ENCODE measurements around the gene ZKSCAN1. TPM values are rescaled to one million over a fixed set of nuclear protein-coding genes. Genes with fewer than 3 reads are reported as not detected.

The ZKSCAN1 gene
- total and polyA plus RNA-seq, 2 experiments from 2014 or later, result 22.3 to 33.7 TPM

DNA sequence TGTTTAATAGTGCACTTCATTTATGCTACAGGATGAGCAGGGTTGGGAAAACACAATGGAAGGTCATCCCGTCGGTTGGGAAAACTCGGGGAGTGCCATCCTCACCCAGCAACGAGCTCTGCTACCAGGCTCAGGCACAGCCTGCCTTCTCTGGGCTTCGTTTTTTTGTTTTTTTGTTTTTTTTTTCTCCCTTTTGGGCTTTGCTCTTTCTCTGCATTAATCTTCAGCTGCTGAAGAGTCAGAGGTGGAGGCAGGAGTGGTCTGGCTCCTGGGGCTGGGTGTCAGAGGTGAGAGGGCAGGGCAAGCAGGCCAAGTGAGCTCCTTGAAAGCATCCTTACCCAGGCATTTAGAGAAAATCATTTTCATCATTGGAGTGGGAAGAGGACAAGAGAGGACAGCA is 54.6 kb downstream of the ZKSCAN1 start:
- Histone ChIP-seq H3K4me1 (ENCODE audit: low read depth) (peaks cover 4% of the 10 kb centered on the region), H3K9me3 (ENCODE audit: low read depth) (peaks cover 6% of the 10 kb centered on the region), H3K36me3 (peaks cover 54% of the 10 kb centered on the region), H3K27me3 (no peaks in the 10 kb centered on the region), H3K4me3 (no peak overlapping the region), H3K27ac (no peak overlapping the region)
- TF ChIP-seq, protein P1, sequence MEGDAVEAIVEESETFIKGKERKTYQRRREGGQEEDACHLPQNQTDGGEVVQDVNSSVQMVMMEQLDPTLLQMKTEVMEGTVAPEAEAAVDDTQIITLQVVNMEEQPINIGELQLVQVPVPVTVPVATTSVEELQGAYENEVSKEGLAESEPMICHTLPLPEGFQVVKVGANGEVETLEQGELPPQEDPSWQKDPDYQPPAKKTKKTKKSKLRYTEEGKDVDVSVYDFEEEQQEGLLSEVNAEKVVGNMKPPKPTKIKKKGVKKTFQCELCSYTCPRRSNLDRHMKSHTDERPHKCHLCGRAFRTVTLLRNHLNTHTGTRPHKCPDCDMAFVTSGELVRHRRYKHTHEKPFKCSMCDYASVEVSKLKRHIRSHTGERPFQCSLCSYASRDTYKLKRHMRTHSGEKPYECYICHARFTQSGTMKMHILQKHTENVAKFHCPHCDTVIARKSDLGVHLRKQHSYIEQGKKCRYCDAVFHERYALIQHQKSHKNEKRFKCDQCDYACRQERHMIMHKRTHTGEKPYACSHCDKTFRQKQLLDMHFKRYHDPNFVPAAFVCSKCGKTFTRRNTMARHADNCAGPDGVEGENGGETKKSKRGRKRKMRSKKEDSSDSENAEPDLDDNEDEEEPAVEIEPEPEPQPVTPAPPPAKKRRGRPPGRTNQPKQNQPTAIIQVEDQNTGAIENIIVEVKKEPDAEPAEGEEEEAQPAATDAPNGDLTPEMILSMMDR (IDR thresholded peaks at IDR 0.05; ENCODE audit: low read depth, low read length), result no peak
- DNase-seq (ENCODE audit: low read depth in 1 of 2, low spot score in 1 of 2), result no peak

DNA sequence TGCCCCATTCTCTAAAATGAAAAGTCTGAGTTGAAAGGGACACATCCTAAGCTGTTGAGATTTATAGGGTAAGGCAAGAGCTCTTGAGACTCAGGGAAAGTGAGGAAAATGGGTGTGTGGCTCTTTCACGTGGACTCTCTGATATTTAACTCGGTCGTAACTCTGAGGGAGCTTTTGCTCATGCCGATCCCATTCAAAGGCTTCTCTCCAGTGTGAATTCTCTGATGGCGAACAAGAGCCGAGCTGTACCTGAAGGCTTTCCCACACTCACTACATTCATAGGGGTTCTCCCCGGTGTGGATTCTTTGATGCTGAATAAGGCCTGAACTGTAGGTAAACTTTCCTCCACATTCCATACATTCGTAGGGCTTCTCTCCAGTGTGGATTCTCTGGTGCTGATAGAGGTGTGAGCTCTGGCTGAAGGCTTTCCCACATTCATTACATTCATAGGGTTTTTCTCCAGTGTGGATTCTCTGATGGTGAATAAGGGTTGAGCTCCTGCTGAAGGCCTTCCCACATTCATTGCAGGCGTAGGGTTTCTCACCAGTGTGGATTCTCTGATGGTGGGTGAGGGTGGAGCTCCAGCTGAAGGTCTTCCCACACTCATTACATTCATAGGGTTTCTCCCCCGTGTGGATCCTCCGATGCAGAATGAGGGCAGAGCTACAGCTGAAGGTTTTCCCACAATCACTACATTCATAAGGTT is 55.8 kb downstream of the ZKSCAN1 start:
- H3K4me1 ChIP-seq (ENCODE audit: low read depth), result no peaks in the 10 kb centered on the region
- H3K9me3 ChIP-seq (ENCODE audit: low read depth), result peaks cover 6% of the 10 kb centered on the region
- no peaks in the 10 kb centered on the region for H3K27me3 ChIP-seq
- TF ChIP-seq, protein P1 (IDR thresholded peaks at IDR 0.05; ENCODE audit: low read depth, low read length), result no peak
- H3K4me3 ChIP-seq, result no peak overlapping the region
- H3K27ac ChIP-seq, result no peak overlapping the region
- no peak for DNase-seq (ENCODE audit: low read depth in 1 of 2, low spot score in 1 of 2)
- H3K36me3 ChIP-seq, result peaks cover 64% of the 10 kb centered on the region

DNA sequence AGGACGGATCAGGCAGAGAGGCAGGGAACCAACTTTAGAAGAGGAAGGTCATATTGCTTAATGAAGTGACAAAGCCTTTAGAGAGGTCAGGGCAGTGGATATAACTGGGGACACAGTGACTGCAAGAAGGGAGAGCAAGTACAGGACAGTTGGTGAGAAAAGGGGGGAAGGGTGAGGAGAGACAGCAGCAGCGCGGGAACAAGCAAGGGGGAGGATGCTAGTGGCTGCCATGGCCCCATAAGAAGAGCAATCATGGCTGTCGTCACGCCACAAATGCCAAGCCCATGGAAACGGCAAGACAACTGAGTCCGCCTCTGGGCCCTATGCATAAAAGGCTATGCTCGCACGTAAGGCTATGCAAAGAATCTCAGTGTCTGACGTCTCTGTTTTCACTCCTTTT is 57.1 kb downstream of the ZKSCAN1 start:
- Histone ChIP-seq H3K4me3 (no peak overlapping the region), H3K4me1 (ENCODE audit: low read depth) (no peaks in the 10 kb centered on the region), H3K27ac (no peak overlapping the region), H3K36me3 (peaks cover 73% of the 10 kb centered on the region), H3K9me3 (ENCODE audit: low read depth) (peaks cover 6% of the 10 kb centered on the region), H3K27me3 (no peaks in the 10 kb centered on the region)
- TF ChIP-seq, protein P1 (IDR thresholded peaks at IDR 0.05; ENCODE audit: low read depth, low read length), result no peak
- no peak for DNase-seq (ENCODE audit: low read depth in 1 of 2, low spot score in 1 of 2)

DNA sequence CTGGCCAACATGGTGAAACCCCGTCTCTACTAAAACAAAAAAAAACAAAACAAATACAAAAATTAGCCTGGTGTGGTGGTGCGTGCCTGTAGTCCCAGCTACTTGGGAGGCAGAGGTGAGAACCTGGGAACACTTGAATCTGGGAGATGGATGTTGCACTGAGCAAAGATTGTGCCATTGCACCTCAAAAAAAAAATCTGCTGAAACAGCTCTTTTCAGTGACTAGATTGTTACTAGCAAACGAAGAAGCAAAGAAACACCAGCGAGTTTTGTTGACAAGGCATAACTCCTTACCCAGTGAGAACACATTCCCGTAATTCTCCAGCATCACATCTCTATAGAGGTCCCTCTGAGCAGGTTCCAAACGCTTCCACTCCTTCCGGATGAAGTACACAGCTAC is 59.4 kb downstream of the ZKSCAN1 start:
- H3K4me3 ChIP-seq, result no peak overlapping the region
- no peaks in the 10 kb centered on the region for H3K4me1 ChIP-seq (ENCODE audit: low read depth)
- no peak overlapping the region for H3K27ac ChIP-seq
- H3K27me3 ChIP-seq, result no peaks in the 10 kb centered on the region
- peaks cover 6% of the 10 kb centered on the region for H3K9me3 ChIP-seq (ENCODE audit: low read depth)
- H3K36me3 ChIP-seq, result peaks cover 77% of the 10 kb centered on the region
- DNase-seq (ENCODE audit: low read depth in 1 of 2, low spot score in 1 of 2), result no peak
- TF ChIP-seq, protein P1 (IDR thresholded peaks at IDR 0.05; ENCODE audit: low read depth, low read length), result no peak

DNA sequence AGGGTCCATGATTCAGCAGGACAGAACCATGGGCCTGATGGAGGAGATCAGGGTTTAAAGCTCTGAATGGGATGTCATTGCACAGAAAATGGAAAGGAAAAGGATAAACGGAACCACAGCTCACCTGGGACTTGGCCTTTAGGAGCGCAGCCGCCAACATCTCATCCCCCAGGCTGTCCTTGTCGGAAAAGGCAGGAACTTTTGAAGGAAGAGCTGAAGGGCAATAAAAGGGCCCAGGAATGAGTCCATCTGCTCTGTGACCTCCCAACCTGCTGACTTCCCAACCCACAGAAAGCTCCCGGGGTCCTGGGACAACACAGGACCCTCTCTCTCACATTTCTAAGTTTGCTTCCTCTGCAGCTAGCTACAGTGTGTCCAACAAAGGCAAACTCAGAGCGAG is 60.0 kb downstream of the ZKSCAN1 start:
- TF ChIP-seq, protein P1 (IDR thresholded peaks at IDR 0.05; ENCODE audit: low read depth, low read length), result no peak
- Histone ChIP-seq H3K36me3 (peaks cover 71% of the 10 kb centered on the region), H3K9me3 (ENCODE audit: low read depth) (peaks cover 6% of the 10 kb centered on the region), H3K27ac (no peak overlapping the region), H3K4me3 (no peak overlapping the region), H3K27me3 (no peaks in the 10 kb centered on the region), H3K4me1 (ENCODE audit: low read depth) (peaks cover 5% of the 10 kb centered on the region)
- no peak for DNase-seq (ENCODE audit: low read depth in 1 of 2, low spot score in 1 of 2)

Measured in cardiac muscle cell (in vitro differentiated cells and primary cell).